Prostate gland (tissue), 2 donors: ENCODE data around the gene CTNND2. TPM values are rescaled to one million over a fixed set of nuclear protein-coding genes. Genes with fewer than 3 reads are reported as not detected.
A peak's percentile ranks its signal among the peaks of the same experiment; 100 is the strongest.

ENCODE experiments used
- DNase-seq: peaks from one replicate; pipeline ENCODE4 v3.0.0-alpha.2; 2019; ENCODE audit warnings: low spot score
- H3K27ac ChIP-seq, 2 donors: fragments of 200-600 bp; sonication (generic); 2 replicates each; pipeline ENCODE4 v1.5.1; 2017 to 2019
- H3K27me3 ChIP-seq: fragments of 200-600 bp; sonication (generic); replicated peaks from 2 replicates; pipeline ENCODE4 v1.5.1; 2019; ENCODE audit not compliant: insufficient read depth
- H3K36me3 ChIP-seq, 2 donors: fragments of 200-600 bp; sonication (generic); 1 replicate in 1 of 2; 2 replicates in 1 of 2; pipeline versions ENCODE4 v1.5.1 to v1.8.1; 2017 to 2019
- H3K4me1 ChIP-seq: fragments of 200-600 bp; sonication (generic); replicated peaks from 2 replicates; pipeline ENCODE4 v1.5.1; 2019
- H3K4me3 ChIP-seq, 2 donors: fragments of 200-600 bp; sonication (generic); 2 replicates each; pipeline ENCODE4 v1.5.1; 2017 to 2019
- H3K9me3 ChIP-seq: fragments of 200-600 bp; sonication (generic); 2 replicates; pipeline ENCODE4 v1.5.1; 2017
- CTCF ChIP-seq, 4 experiments: fragments of 200-600 bp in 2 of 4; fragments of 450-650 bp in 2 of 4; sonication (generic) in 2 of 4; IDR thresholded peaks; 1 replicate in 3 of 4; 2 replicates in 1 of 4; pipeline ENCODE4 v1.5.1; 2016 to 2019; ENCODE audit warnings: antibody characterized with exemption in 4 of 4, mild to moderate bottlenecking in 2 of 4, moderate library complexity in 2 of 4
- POLR2A ChIP-seq: fragments of 450-650 bp; IDR thresholded peaks from one replicate; pipeline ENCODE4 v1.6.1; 2016; ENCODE audit warnings: antibody characterized with exemption, mild to moderate bottlenecking
- POLR2AphosphoS5 ChIP-seq: sonication (generic); formaldehyde crosslinking; IDR thresholded peaks from one replicate; pipeline ENCODE4 v1.6.1; 2017; ENCODE audit warnings: antibody characterized with exemption
- WGBS: methylation state at CpG from one replicate; pipeline ENCODE4 v1.1.5; 2018; 5-methylcytosine and 5-hydroxymethylcytosine counted together
- intact Hi-C: fragments of 100-400 bp; cut with DNase I; formaldehyde crosslinking; loops from one replicate; pipeline ENCODE4 v1.14.2; 2022
- total RNA-seq, 2 donors: library from RNA; depleted of rRNA; stranded (reverse); fragments of >200 nt; gene quantifications; one replicate each; pipeline ENCODE4 v1.1.0, GENCODE V29; 2016

The CTNND2 gene
- total RNA-seq, 2 donors from 2014 or later = 5.5 to 11.2 TPM

GRCh38 chr5:11642438-11642837 lies 261.8 kb downstream of the CTNND2 start:
- Histone ChIP-seq H3K27me3 (no peaks in the 10 kb centered on the region), H3K36me3 (no peaks in the 10 kb centered on the region), H3K4me1 (no peaks in the 10 kb centered on the region), H3K9me3 (no peaks in the 10 kb centered on the region), H3K27ac (no peak overlapping the region), H3K4me3 (no peak overlapping the region)
- WGBS = 68% methylated on average over 3 of the region's 3 CpGs
- intact Hi-C loops = no loop called here
- DNase-seq = no peak
- TF ChIP-seq POLR2AphosphoS5 (no peak), CTCF (IDR thresholded peaks at IDR 0.05) (no peak), POLR2A (no peak)

GRCh38 chr5:11640158-11640873 lies 263.9 kb downstream of the CTNND2 start:
- no peak for DNase-seq

GRCh38 chr5:11622785-11623184 lies 281.5 kb downstream of the CTNND2 start:
- DNase-seq = no peak
- Histone ChIP-seq H3K27me3 (no peaks in the 10 kb centered on the region), H3K36me3 (no peaks in the 10 kb centered on the region), H3K27ac (no peak overlapping the region), H3K4me1 (no peaks in the 10 kb centered on the region), H3K9me3 (no peaks in the 10 kb centered on the region), H3K4me3 (no peak overlapping the region)
- 81% methylated on average over 4 of the region's 4 CpGs for WGBS
- TF ChIP-seq POLR2A (no peak), POLR2AphosphoS5 (no peak), CTCF (IDR thresholded peaks at IDR 0.05) (no peak)
- intact Hi-C loops = no loop called here

More at GRCh38 chr5:11640158-11640873, 263.9 kb downstream of the CTNND2 start:
- Histone ChIP-seq H3K27ac (no peak overlapping the region), H3K4me1 (no peaks in the 10 kb centered on the region), H3K4me3 (no peak overlapping the region), H3K27me3 (no peaks in the 10 kb centered on the region), H3K36me3 (no peaks in the 10 kb centered on the region), H3K9me3 (no peaks in the 10 kb centered on the region)
- 85% methylated on average over 4 of the region's 4 CpGs for WGBS
- TF ChIP-seq CTCF (IDR thresholded peaks at IDR 0.05) (no peak), POLR2AphosphoS5 (no peak), POLR2A (no peak)
- intact Hi-C loops = no loop called here

GRCh38 chr5:11620172-11620571 lies 284.1 kb downstream of the CTNND2 start:
- WGBS = 80% methylated on average over 3 of the region's 3 CpGs
- intact Hi-C loops = no loop called here
- no peaks in the 10 kb centered on the region for H3K9me3 ChIP-seq
- no peak overlapping the region for H3K27ac ChIP-seq
- no peak overlapping the region for H3K4me3 ChIP-seq
- TF ChIP-seq POLR2A (no peak), CTCF (IDR thresholded peaks at IDR 0.05) (no peak), POLR2AphosphoS5 (no peak)
- DNase-seq = no peak
- no peaks in the 10 kb centered on the region for H3K27me3 ChIP-seq
- no peaks in the 10 kb centered on the region for H3K4me1 ChIP-seq
- H3K36me3 ChIP-seq = no peaks in the 10 kb centered on the region

GRCh38 chr5:11619339-11620024 lies 284.8 kb downstream of the CTNND2 start:
- Histone ChIP-seq H3K36me3 (no peaks in the 10 kb centered on the region), H3K4me1 (no peaks in the 10 kb centered on the region), H3K4me3 (no peak overlapping the region), H3K9me3 (no peaks in the 10 kb centered on the region), H3K27me3 (no peaks in the 10 kb centered on the region), H3K27ac (no peak overlapping the region)
- peak in 3 of 4 experiments; percentile 26 to 58 (median 48) for TF ChIP-seq CTCF (IDR thresholded peaks at IDR 0.05)
- no peak for TF ChIP-seq POLR2AphosphoS5
- no peak for TF ChIP-seq POLR2A
- peak; percentile 16 for DNase-seq
- WGBS = 17% methylated on average over 1 of the region's 1 CpG
- intact Hi-C loops = no loop called here
